Skeletal muscle cell (primary cell): ENCODE measurements around the gene SHC3.

Experiments
- DNase-seq: peaks from one replicate; pipeline ENCODE4 v3.0.0-alpha.2; 2010; ENCODE audit warnings: low read depth
- H3K4me3 ChIP-seq: 2 replicates; pipeline ENCODE4 v1.5.1; 2011; ENCODE audit warnings: low read depth, mild to moderate bottlenecking, control low read depth, low read length, moderate library complexity

The SHC3 gene

GRCh38 chr9:89011683-89012082 lies 166.9 kb downstream of the SHC3 start:
- no peak overlapping the region for H3K4me3 ChIP-seq
- DNase-seq: no peak

GRCh38 chr9:89010526-89011111 lies 168.0 kb downstream of the SHC3 start:
- no peak for DNase-seq

GRCh38 chr9:89010056-89010455 lies 168.6 kb downstream of the SHC3 start:
- DNase-seq: no peak
- no peak overlapping the region for H3K4me3 ChIP-seq

More at GRCh38 chr9:89010526-89011111, 168.0 kb downstream of the SHC3 start:
- H3K4me3 ChIP-seq: no peak overlapping the region

- no peak overlapping the region for H3K4me3 ChIP-seq
- no peak for DNase-seq
Measured at GRCh38 chr9:89009546-89009840, 169.1 kb downstream of the SHC3 start.

- DNase-seq: no peak
Measured at GRCh38 chr9:89008744-89009545, 169.7 kb downstream of the SHC3 start.

GRCh38 chr9:89008055-89008743 lies 170.4 kb downstream of the SHC3 start:
- H3K4me3 ChIP-seq: no peak overlapping the region
- DNase-seq: no peak

More at GRCh38 chr9:89008744-89009545, 169.7 kb downstream of the SHC3 start:
- H3K4me3 ChIP-seq: no peak overlapping the region

- no peak overlapping the region for H3K4me3 ChIP-seq
- DNase-seq: no peak
Measured at GRCh38 chr9:89006996-89007967, 171.3 kb downstream of the SHC3 start.

GRCh38 chr9:89006267-89006666 lies 172.4 kb downstream of the SHC3 start:
- no peak for DNase-seq
- H3K4me3 ChIP-seq: no peak overlapping the region

- DNase-seq: no peak
- no peak overlapping the region for H3K4me3 ChIP-seq
Measured at GRCh38 chr9:89005323-89005722, 173.3 kb downstream of the SHC3 start.

- H3K4me3 ChIP-seq: no peak overlapping the region
- no peak for DNase-seq
Measured at GRCh38 chr9:89002987-89003386, 175.6 kb downstream of the SHC3 start.

GRCh38 chr9:89001917-89002540 lies 176.6 kb downstream of the SHC3 start:
- no peak overlapping the region for H3K4me3 ChIP-seq
- DNase-seq: no peak

GRCh38 chr9:89000973-89001916 lies 177.4 kb downstream of the SHC3 start:
- DNase-seq: no peak
- H3K4me3 ChIP-seq: no peak overlapping the region

GRCh38 chr9:89000371-89000781 lies 178.2 kb downstream of the SHC3 start:
- DNase-seq: no peak
- no peak overlapping the region for H3K4me3 ChIP-seq

GRCh38 chr9:88998911-88999310 lies 179.7 kb downstream of the SHC3 start:
- no peak overlapping the region for H3K4me3 ChIP-seq
- no peak for DNase-seq

GRCh38 chr9:88998503-88998902 lies 180.1 kb downstream of the SHC3 start:
- no peak for DNase-seq
- no peak overlapping the region for H3K4me3 ChIP-seq

- DNase-seq: no peak
- no peak overlapping the region for H3K4me3 ChIP-seq
Measured at GRCh38 chr9:88997646-88998045, 181.0 kb downstream of the SHC3 start.

GRCh38 chr9:88996921-88997235 lies 181.7 kb downstream of the SHC3 start:
- H3K4me3 ChIP-seq: no peak overlapping the region
- no peak for DNase-seq
